Astrocyte (in vitro differentiated cells and primary cell): ENCODE data around the gene DNMBP. TPM values are rescaled to one million over a fixed set of nuclear protein-coding genes. Genes with fewer than 3 reads are reported as not detected.

Experiments used
- DNase-seq: peaks from one replicate; pipeline ENCODE4 v3.0.0-alpha.2; 2010; ENCODE audit warnings: low read depth
- FAIRE-seq: peaks from 2 replicates; lab custom pipeline; 2011; peaks lifted over from hg19 to GRCh38; lab: Jason Lieb, UNC
- H2AFZ ChIP-seq: 2 replicates; pipeline ENCODE4 v1.6.0; 2012; ENCODE audit warnings: low read depth, low read length, inconsistent platforms
- H3K27ac ChIP-seq: 2 replicates; pipeline ENCODE4 v1.5.1; 2011; ENCODE audit warnings: low read depth, low read length, inconsistent platforms
- H3K27me3 ChIP-seq: 2 replicates; pipeline ENCODE4 v1.6.0; 2011; ENCODE audit warnings: low read length, inconsistent platforms; ENCODE audit not compliant: insufficient read depth
- H3K36me3 ChIP-seq: 2 replicates; pipeline ENCODE4 v1.5.1; 2011; ENCODE audit warnings: low read length, inconsistent platforms; ENCODE audit not compliant: insufficient read depth
- H3K4me1 ChIP-seq: 2 replicates; pipeline ENCODE4 v1.5.1; 2011; ENCODE audit warnings: low read length, inconsistent platforms; ENCODE audit not compliant: insufficient read depth
- H3K4me2 ChIP-seq: 2 replicates; pipeline ENCODE4 v1.6.0; 2012; ENCODE audit warnings: low read length, inconsistent platforms
- H3K4me3 ChIP-seq: 2 replicates; pipeline ENCODE4 v1.5.1; 2011; ENCODE audit warnings: low read depth, mild to moderate bottlenecking, low read length, inconsistent platforms; ENCODE audit not compliant: insufficient read depth
- H3K79me2 ChIP-seq: 2 replicates; pipeline ENCODE4 v1.6.0; 2012; ENCODE audit warnings: mild to moderate bottlenecking, low read length, inconsistent platforms; ENCODE audit not compliant: insufficient read depth
- H3K9ac ChIP-seq: 2 replicates; pipeline ENCODE4 v1.6.0; 2012; ENCODE audit warnings: mild to moderate bottlenecking, low read length, inconsistent platforms
- H3K9me3 ChIP-seq: 2 replicates; pipeline ENCODE4 v1.5.1; 2012; ENCODE audit warnings: low read depth, mild to moderate bottlenecking, low read length, inconsistent platforms; ENCODE audit not compliant: insufficient read depth
- H4K20me1 ChIP-seq: 2 replicates; pipeline ENCODE4 v1.6.0; 2012; ENCODE audit warnings: low read length, inconsistent platforms; ENCODE audit not compliant: insufficient read depth
- H3K27ac Mint-ChIP-seq: one replicate; pipeline ENCODE4 v1.8.0; 2021; ENCODE audit warnings: mild to moderate bottlenecking, mixed read lengths; ENCODE audit not compliant: unreplicated experiment
- H3K27me3 Mint-ChIP-seq: one replicate; pipeline ENCODE4 v1.8.0; 2021; ENCODE audit warnings: low read depth, mixed read lengths; ENCODE audit not compliant: unreplicated experiment
- H3K36me3 Mint-ChIP-seq: one replicate; pipeline ENCODE4 v1.8.0; 2021; ENCODE audit warnings: low read depth, mixed read lengths; ENCODE audit not compliant: unreplicated experiment
- H3K4me1 Mint-ChIP-seq: one replicate; pipeline ENCODE4 v1.8.0; 2021; ENCODE audit warnings: low read depth, mixed read lengths; ENCODE audit not compliant: unreplicated experiment
- H3K4me3 Mint-ChIP-seq: one replicate; pipeline ENCODE4 v1.8.0; 2021; ENCODE audit warnings: mild to moderate bottlenecking, moderate library complexity, mixed read lengths; ENCODE audit not compliant: unreplicated experiment
- H3K9me3 Mint-ChIP-seq: one replicate; pipeline ENCODE4 v1.8.0; 2021; ENCODE audit warnings: mild to moderate bottlenecking, mixed read lengths; ENCODE audit not compliant: unreplicated experiment
- CTCF ChIP-seq: IDR thresholded peaks from 2 replicates; pipeline ENCODE4 v1.5.1; 2011; ENCODE audit warnings: low read depth, mild to moderate bottlenecking, inconsistent platforms, low read length, moderate library complexity; ENCODE audit not compliant: insufficient read depth
- EZH2 ChIP-seq: IDR thresholded peaks from 2 replicates; pipeline ENCODE4 v1.6.1; 2012; ENCODE audit warnings: mild to moderate bottlenecking, low read length, inconsistent platforms; ENCODE audit not compliant: insufficient read depth
- total RNA-seq: library from RNA; stranded (reverse); gene quantifications from 2 replicates; pipeline ENCODE4 v1.2.1, GENCODE V29; 2021

The DNMBP gene
- total RNA-seq, 1 donor from 2014 or later, result 24.8 TPM

GRCh38 chr10:100004805-100005510 is 4.8 kb downstream of the DNMBP start:
- H3K4me2 ChIP-seq, result peak overlapping the region; percentile 99
- H3K27ac ChIP-seq, result peak overlapping the region; percentile 97
- peaks cover 6% of the 10 kb centered on the region for H3K36me3 ChIP-seq
- H3K4me3 ChIP-seq, result peak overlapping the region; percentile 52
- H3K9me3 Mint-ChIP-seq, result no peaks in the 10 kb centered on the region
- H2AFZ ChIP-seq, result no peak overlapping the region
- H3K27ac Mint-ChIP-seq, result peak overlapping the region; percentile 92
- FAIRE-seq (no peak), DNase-seq (no peak)
- no peaks in the 10 kb centered on the region for H3K27me3 Mint-ChIP-seq
- peaks cover 24% of the 10 kb centered on the region for H4K20me1 ChIP-seq
- H3K9me3 ChIP-seq, result no peaks in the 10 kb centered on the region
- peak overlapping the region; percentile 88 for H3K9ac ChIP-seq
- peaks cover 89% of the 10 kb centered on the region for H3K79me2 ChIP-seq
- TF ChIP-seq CTCF, result no peak
- no peak for TF ChIP-seq EZH2
- no peaks in the 10 kb centered on the region for H3K27me3 ChIP-seq
- peaks cover 28% of the 10 kb centered on the region for H3K4me1 ChIP-seq
- H3K36me3 Mint-ChIP-seq, result no peaks in the 10 kb centered on the region
- peaks cover 44% of the 10 kb centered on the region for H3K4me1 Mint-ChIP-seq
- peak overlapping the region; percentile 79 for H3K4me3 Mint-ChIP-seq

GRCh38 chr10:100000109-100000644 is 9.6 kb downstream of the DNMBP start:
- H3K27me3 Mint-ChIP-seq, result no peaks in the 10 kb centered on the region
- TF ChIP-seq EZH2 (no peak), CTCF (no peak)
- Histone ChIP-seq H3K79me2 (peaks cover 99% of the 10 kb centered on the region), H3K4me1 (peaks cover 24% of the 10 kb centered on the region), H3K4me2 (no peak overlapping the region), H3K36me3 (peaks cover 16% of the 10 kb centered on the region), H3K27me3 (no peaks in the 10 kb centered on the region), H3K27ac (no peak overlapping the region), H3K4me3 (no peak overlapping the region), H2AFZ (no peak overlapping the region), H3K9ac (no peak overlapping the region), H3K9me3 (no peaks in the 10 kb centered on the region), H4K20me1 (peaks cover 50% of the 10 kb centered on the region)
- no peak for FAIRE-seq
- no peak for DNase-seq
- peaks cover 37% of the 10 kb centered on the region for H3K4me1 Mint-ChIP-seq
- no peak overlapping the region for H3K27ac Mint-ChIP-seq
- H3K36me3 Mint-ChIP-seq, result peaks cover 5% of the 10 kb centered on the region
- H3K9me3 Mint-ChIP-seq, result no peaks in the 10 kb centered on the region
- H3K4me3 Mint-ChIP-seq, result no peak overlapping the region
